BE2C (cell line): Measurements from ENCODE around the gene ITGB8. TPM values are rescaled to one million over a fixed set of nuclear protein-coding genes. Genes with fewer than 3 reads are reported as not detected.

Experiments used
- DNase-seq: peaks from one replicate; pipeline ENCODE4 v3.0.0-alpha.2; 2020
- H3K27me3 ChIP-seq: fragments of 250-450 bp; sonication (Bioruptor Pico); 2 replicates; pipeline ENCODE4 v1.5.1; 2020; ENCODE audit warnings: mild to moderate bottlenecking
- H3K36me3 ChIP-seq: fragments of 250-450 bp; sonication (Bioruptor Pico); 2 replicates; pipeline ENCODE4 v1.5.1; 2020; ENCODE audit warnings: mild to moderate bottlenecking
- H3K4me1 ChIP-seq: fragments of 250-450 bp; sonication (Bioruptor Pico); 2 replicates; pipeline ENCODE4 v1.5.1; 2020
- H3K4me3 ChIP-seq: 2 replicates; pipeline ENCODE4 v1.5.1; 2011; ENCODE audit warnings: low read depth, low read length
- H3K9me3 ChIP-seq: fragments of 250-450 bp; sonication (Bioruptor Pico); 2 replicates; pipeline ENCODE4 v1.5.1; 2020
- polyA plus RNA-seq: library from polyadenylated mRNA; unstranded; fragments of >200 nt; gene quantifications from one replicate; pipeline ENCODE4 v1.2.1, GENCODE V29; 2012; ENCODE audit warnings: low read depth, missing spikeins; ENCODE audit not compliant: insufficient read length, insufficient read depth
- TF ChIP-seq, protein P1 (sequence below): IDR thresholded peaks from 2 replicates; pipeline ENCODE4 v1.5.1; 2012; ENCODE audit warnings: mild to moderate bottlenecking, low read depth, low read length

The ITGB8 gene
- polyA plus RNA-seq = 0.45 TPM

- peak; percentile 84 for DNase-seq
- H3K9me3 ChIP-seq = no peaks in the 10 kb centered on the region
- H3K4me1 ChIP-seq = no peaks in the 10 kb centered on the region
- H3K4me3 ChIP-seq = peak within 1 kb of the TSS; percentile 90
- TF ChIP-seq, protein P1, sequence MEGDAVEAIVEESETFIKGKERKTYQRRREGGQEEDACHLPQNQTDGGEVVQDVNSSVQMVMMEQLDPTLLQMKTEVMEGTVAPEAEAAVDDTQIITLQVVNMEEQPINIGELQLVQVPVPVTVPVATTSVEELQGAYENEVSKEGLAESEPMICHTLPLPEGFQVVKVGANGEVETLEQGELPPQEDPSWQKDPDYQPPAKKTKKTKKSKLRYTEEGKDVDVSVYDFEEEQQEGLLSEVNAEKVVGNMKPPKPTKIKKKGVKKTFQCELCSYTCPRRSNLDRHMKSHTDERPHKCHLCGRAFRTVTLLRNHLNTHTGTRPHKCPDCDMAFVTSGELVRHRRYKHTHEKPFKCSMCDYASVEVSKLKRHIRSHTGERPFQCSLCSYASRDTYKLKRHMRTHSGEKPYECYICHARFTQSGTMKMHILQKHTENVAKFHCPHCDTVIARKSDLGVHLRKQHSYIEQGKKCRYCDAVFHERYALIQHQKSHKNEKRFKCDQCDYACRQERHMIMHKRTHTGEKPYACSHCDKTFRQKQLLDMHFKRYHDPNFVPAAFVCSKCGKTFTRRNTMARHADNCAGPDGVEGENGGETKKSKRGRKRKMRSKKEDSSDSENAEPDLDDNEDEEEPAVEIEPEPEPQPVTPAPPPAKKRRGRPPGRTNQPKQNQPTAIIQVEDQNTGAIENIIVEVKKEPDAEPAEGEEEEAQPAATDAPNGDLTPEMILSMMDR = no peak
- H3K27me3 ChIP-seq = 0 out of 2 replicates have a peak, but pooled peaks cover 2% of the 10 kb centered on the region
- no peaks in the 10 kb centered on the region for H3K36me3 ChIP-seq
Measured at GRCh38 chr7:20330239-20330927, at the start of gene ITGB8. ITGB8 (plus strand) TSS chr7:20330900; CDS start chr7:20331807, 907 bp downstream.

- H3K4me1 ChIP-seq = peaks cover 8% of the 10 kb centered on the region
- no peak for DNase-seq
- no peak overlapping the region for H3K4me3 ChIP-seq
- H3K9me3 ChIP-seq = no peaks in the 10 kb centered on the region
- no peaks in the 10 kb centered on the region for H3K27me3 ChIP-seq
- TF ChIP-seq, protein P1 = no peak
- no peaks in the 10 kb centered on the region for H3K36me3 ChIP-seq
Measured at GRCh38 chr7:20282959-20283358, 47.7 kb upstream of the ITGB8 start.

GRCh38 chr7:20283385-20283784 lies 47.3 kb upstream of the ITGB8 start:
- DNase-seq = no peak
- TF ChIP-seq, protein P1 = no peak
- no peak overlapping the region for H3K4me3 ChIP-seq

DNA sequence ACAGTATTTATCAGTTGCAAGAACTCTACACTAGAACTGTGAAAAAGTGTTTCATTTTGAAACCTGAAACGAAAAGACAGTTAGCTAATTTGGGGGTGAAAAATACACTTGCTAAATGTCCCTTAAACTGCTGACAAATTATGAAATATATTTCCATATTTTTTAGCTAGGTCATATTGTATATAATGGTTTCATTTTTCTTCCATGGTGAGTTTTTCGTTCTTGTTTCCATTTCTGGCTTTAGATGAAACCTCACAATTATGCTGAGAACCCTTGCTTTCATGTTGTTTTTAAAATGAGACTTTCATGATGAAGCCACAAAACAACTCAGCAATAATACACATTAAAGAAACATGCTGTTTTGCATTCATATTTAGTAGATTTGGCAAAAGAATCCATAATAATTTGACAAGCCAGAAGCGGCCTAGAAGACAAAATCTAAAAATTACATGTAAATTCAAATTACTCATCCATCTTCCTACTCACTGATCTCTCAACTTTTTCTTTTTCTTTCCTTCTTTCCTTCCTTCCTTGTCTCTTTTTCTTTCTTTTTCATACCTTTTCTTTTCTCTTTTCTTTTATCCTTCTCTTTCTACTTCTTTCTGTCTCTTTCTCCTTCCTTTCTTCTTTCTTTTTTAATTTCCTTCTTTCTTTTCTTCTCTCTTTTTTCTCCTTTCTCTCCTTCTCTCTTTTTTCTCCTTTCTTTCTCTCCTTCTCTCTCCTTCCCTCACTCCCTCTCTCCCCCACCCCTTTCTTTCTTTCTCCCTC lies 46.5 kb upstream of the ITGB8 start:
- Histone ChIP-seq H3K9me3 (no peaks in the 10 kb centered on the region), H3K27me3 (no peaks in the 10 kb centered on the region), H3K4me1 (peaks cover 8% of the 10 kb centered on the region), H3K36me3 (no peaks in the 10 kb centered on the region), H3K4me3 (no peak overlapping the region)
- TF ChIP-seq, protein P1 = no peak
- no peak for DNase-seq

More at GRCh38 chr7:20283385-20283784, 47.3 kb upstream of the ITGB8 start:
- H3K27me3 ChIP-seq = no peaks in the 10 kb centered on the region
- H3K9me3 ChIP-seq = no peaks in the 10 kb centered on the region
- peaks cover 8% of the 10 kb centered on the region for H3K4me1 ChIP-seq
- H3K36me3 ChIP-seq = no peaks in the 10 kb centered on the region

DNA sequence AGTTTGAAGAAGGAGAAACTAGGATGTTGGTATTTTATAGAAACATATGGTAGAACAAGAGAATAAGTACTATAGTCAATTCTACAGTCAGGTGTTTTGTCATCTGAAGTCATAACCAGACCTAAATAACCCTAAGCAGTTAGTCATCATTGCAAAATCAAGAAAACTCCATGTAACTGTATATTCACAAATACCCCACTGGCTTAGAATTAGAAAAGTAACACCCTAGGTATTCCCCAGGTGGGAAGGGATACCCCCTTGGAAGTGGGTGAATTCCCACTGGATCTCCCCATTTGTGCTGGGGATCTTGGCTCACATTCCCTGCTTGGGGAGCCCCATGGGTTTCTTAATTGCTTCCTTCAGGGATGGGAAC lies 45.9 kb upstream of the ITGB8 start:
- Histone ChIP-seq H3K4me3 (no peak overlapping the region), H3K4me1 (peaks cover 8% of the 10 kb centered on the region), H3K36me3 (no peaks in the 10 kb centered on the region), H3K27me3 (no peaks in the 10 kb centered on the region), H3K9me3 (no peaks in the 10 kb centered on the region)
- TF ChIP-seq, protein P1 = no peak
- no peak for DNase-seq

DNA sequence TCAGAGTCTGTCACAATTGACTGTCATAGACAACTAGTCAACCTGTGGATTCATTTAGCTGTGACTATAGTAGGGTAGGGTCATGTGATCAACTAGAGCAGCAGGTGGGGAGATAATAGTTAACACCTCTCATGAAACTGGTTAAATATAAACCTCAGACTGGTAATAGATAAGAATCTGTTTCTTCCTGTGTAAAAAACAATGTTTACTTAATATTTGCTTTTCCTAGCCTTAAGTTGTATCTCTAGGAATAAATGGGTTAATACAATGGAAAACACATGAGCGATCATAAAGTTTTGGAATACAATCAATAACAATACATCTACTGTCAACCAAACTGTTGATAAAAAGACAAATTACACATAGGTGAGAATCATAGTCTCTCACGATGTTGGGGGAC lies 43.4 kb upstream of the ITGB8 start:
- no peak for DNase-seq
- H3K36me3 ChIP-seq = no peaks in the 10 kb centered on the region
- TF ChIP-seq, protein P1 = no peak
- no peak overlapping the region for H3K4me3 ChIP-seq
- no peaks in the 10 kb centered on the region for H3K9me3 ChIP-seq
- H3K4me1 ChIP-seq = no peaks in the 10 kb centered on the region
- H3K27me3 ChIP-seq = no peaks in the 10 kb centered on the region
